Measurements from ENCODE around the gene ISLR. TPM values are rescaled to one million over a fixed set of nuclear protein-coding genes. Genes with fewer than 3 reads are reported as not detected.

Gene ISLR
- total RNA-seq, result 100 to 1,000 TPM in 2 of 4 donors, 10 to 100 TPM in 2; 57.7 to 204 (median 112) TPM

GRCh38 chr15:74173380-74174218 lies at the start of gene ISLR:
TSS of gene ISLR (plus strand) at chr15:74173710. CDS start at chr15:74174859, 1,149 bp downstream.
- WGBS, result 40% methylated on average over 20 of the region's 20 CpGs
- no peaks in the 10 kb centered on the region for H3K9me3 ChIP-seq
- peak within 1 kb of the TSS; percentile 77 to 80 (median 78) for H3K27ac ChIP-seq (replicated peaks in 1 of 4)
- intact Hi-C loops (cut with DNase I), result no loop called here
- no peak for DNase-seq (ENCODE audit: extremely low spot score)
- peak in 1 of 2 donors; percentile 78 for TF ChIP-seq POLR2AphosphoS5 (IDR thresholded peaks at IDR 0.05)
- TF ChIP-seq, protein P1, sequence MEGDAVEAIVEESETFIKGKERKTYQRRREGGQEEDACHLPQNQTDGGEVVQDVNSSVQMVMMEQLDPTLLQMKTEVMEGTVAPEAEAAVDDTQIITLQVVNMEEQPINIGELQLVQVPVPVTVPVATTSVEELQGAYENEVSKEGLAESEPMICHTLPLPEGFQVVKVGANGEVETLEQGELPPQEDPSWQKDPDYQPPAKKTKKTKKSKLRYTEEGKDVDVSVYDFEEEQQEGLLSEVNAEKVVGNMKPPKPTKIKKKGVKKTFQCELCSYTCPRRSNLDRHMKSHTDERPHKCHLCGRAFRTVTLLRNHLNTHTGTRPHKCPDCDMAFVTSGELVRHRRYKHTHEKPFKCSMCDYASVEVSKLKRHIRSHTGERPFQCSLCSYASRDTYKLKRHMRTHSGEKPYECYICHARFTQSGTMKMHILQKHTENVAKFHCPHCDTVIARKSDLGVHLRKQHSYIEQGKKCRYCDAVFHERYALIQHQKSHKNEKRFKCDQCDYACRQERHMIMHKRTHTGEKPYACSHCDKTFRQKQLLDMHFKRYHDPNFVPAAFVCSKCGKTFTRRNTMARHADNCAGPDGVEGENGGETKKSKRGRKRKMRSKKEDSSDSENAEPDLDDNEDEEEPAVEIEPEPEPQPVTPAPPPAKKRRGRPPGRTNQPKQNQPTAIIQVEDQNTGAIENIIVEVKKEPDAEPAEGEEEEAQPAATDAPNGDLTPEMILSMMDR (IDR thresholded peaks at IDR 0.05), result no peak
- TF ChIP-seq POLR2A (IDR thresholded peaks at IDR 0.05; ENCODE audit: low read depth), result no peak
- peaks cover 51 to 92% (median 86%) of the 10 kb centered on the region in 4 donors for H3K4me1 ChIP-seq
- peaks cover 0 to 10% (median 5%) of the 10 kb centered on the region in 4 donors for H3K36me3 ChIP-seq
- no peaks in the 10 kb centered on the region for H3K27me3 ChIP-seq
- H3K4me3 ChIP-seq, result peak within 1 kb of the TSS; percentile 43 to 55 (median 52)

DNA sequence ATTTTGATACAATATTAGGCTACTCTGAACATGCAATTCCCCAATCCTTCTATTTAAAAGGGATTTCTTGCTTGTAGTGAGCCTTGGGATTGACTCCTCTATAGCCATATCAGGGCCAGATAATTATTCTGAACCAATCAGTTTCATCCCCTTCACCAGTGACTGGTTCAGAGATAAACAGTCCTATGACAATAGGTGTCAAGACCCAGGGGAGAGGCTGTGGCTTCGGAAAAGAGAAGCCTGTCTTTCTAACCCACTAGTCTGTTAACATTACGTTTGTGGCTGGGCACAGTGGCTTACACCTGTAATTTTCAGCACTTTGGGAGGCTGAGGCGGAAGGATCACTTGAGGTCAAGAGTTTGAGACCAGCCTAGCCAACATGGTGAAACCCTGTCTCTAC lies 49.3 kb upstream of the ISLR start:
- Histone ChIP-seq H3K4me1 (peaks cover 20 to 21% (median 20%) of the 10 kb centered on the region in 4 donors), H3K9me3 (no peaks in the 10 kb centered on the region), H3K27me3 (peaks cover 0 to 86% (median 20%) of the 10 kb centered on the region in 4 donors), H3K27ac (replicated peaks in 1 of 4) (no peak overlapping the region), H3K4me3 (no peak overlapping the region), H3K36me3 (no peaks in the 10 kb centered on the region)
- TF ChIP-seq POLR2AphosphoS5 (IDR thresholded peaks at IDR 0.05) (no peak), EP300 (IDR thresholded peaks at IDR 0.05) (no peak), POLR2A (IDR thresholded peaks at IDR 0.05; ENCODE audit: low read depth) (no peak)
- TF ChIP-seq, protein P1 (IDR thresholded peaks at IDR 0.05), result no peak
- no peak for DNase-seq (ENCODE audit: extremely low spot score)
- 82% methylated on average over 3 of the region's 3 CpGs for WGBS
- intact Hi-C loops (cut with DNase I), result loop anchor here (10.0 kb wide), 1 partner anchor 181 kb away; no protein-coding TSS in a partner anchor

DNA sequence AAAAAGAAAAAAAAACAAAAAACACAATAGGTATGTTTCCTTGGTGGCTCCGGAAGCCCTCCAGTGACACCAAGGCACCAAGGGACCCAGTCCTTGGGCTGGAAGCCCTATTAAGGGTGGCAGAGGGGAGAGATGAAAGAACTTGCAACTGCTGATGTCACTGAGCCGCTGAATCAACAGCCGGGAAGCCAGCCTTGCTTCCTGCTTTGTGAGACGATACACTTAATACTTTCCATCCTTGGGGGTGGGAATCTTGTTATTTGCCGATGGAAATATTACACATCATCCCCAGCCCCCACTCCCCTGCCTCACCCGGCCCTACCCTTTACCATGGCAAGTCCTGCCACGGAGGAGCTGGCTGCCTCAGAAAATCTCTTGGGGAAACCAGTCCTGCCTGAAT lies 48.8 kb upstream of the ISLR start:
- no peak overlapping the region for H3K4me3 ChIP-seq
- H3K36me3 ChIP-seq, result no peaks in the 10 kb centered on the region
- peaks cover 0 to 92% (median 25%) of the 10 kb centered on the region in 4 donors for H3K27me3 ChIP-seq
- no peaks in the 10 kb centered on the region for H3K9me3 ChIP-seq
- DNase-seq (ENCODE audit: extremely low spot score), result no peak
- H3K4me1 ChIP-seq, result peaks cover 25 to 26% (median 26%) of the 10 kb centered on the region in 4 donors
- no peak overlapping the region for H3K27ac ChIP-seq (replicated peaks in 1 of 4)
- intact Hi-C loops (cut with DNase I), result loop anchor here (5.0 to 10.0 kb wide), 2 partner anchors 72 to 180 kb away; no protein-coding TSS in a partner anchor
- 75% methylated on average over 7 of the region's 7 CpGs for WGBS
- TF ChIP-seq POLR2AphosphoS5 (IDR thresholded peaks at IDR 0.05) (no peak), EP300 (IDR thresholded peaks at IDR 0.05) (no peak), POLR2A (IDR thresholded peaks at IDR 0.05; ENCODE audit: low read depth) (no peak)
- TF ChIP-seq, protein P1 (IDR thresholded peaks at IDR 0.05), result no peak

- peak overlapping the region; percentile 49 to 64 (median 51) for H3K4me3 ChIP-seq
- no peaks in the 10 kb centered on the region for H3K36me3 ChIP-seq
- H3K27me3 ChIP-seq, result peaks cover 0 to 95% (median 49%) of the 10 kb centered on the region in 4 donors
- H3K27ac ChIP-seq (replicated peaks in 1 of 4), result peak overlapping the region; percentile 44 to 66 (median 50)
- TF ChIP-seq POLR2AphosphoS5 (IDR thresholded peaks at IDR 0.05) (peak in 1 of 2 donors; percentile 56), POLR2A (IDR thresholded peaks at IDR 0.05; ENCODE audit: low read depth) (no peak), EP300 (IDR thresholded peaks at IDR 0.05) (no peak)
- TF ChIP-seq, protein P1 (IDR thresholded peaks at IDR 0.05), result peak; percentile 96 to 99 (median 99)
- peaks cover 35 to 45% (median 42%) of the 10 kb centered on the region in 4 donors for H3K4me1 ChIP-seq
- DNase-seq (ENCODE audit: extremely low spot score), result no peak
- H3K9me3 ChIP-seq, result no peaks in the 10 kb centered on the region
- intact Hi-C loops (cut with DNase I), result loop anchor here (2.0 to 10.0 kb wide), 3 partner anchors 75 to 193 kb away; no protein-coding TSS in a partner anchor
- WGBS, result 28% methylated on average over 16 of the region's 44 CpGs
Measured at GRCh38 chr15:74127255-74127953, 46.1 kb upstream of the ISLR start.

Data from esophagus muscularis mucosa (tissue), 4 donors.